HepG2 (cell line): Measurements from ENCODE around the gene APOD. TPM values are rescaled to one million over a fixed set of nuclear protein-coding genes. Genes with fewer than 3 reads are reported as not detected.

Experiments
- BORCS8-MEF2B ChIP-seq: sonication (generic); formaldehyde crosslinking; IDR thresholded peaks from 2 replicates; pipeline ENCODE4 v1.8.0; 2022; ENCODE audit warnings: mild to moderate bottlenecking, missing genetic modification reagents
- CREM ChIP-seq, 2 experiments: sonication (generic) in 1 of 2; formaldehyde crosslinking in 1 of 2; IDR thresholded peaks; 2 replicates each; pipeline versions ENCODE4 v1.4.0 to v1.6.1; 2016 to 2020; ENCODE audit warnings: antibody characterized with exemption in 1 of 2, mild to moderate bottlenecking in 1 of 2, missing genetic modification reagents in 1 of 2
- FOXO1 ChIP-seq: sonication (generic); formaldehyde crosslinking; IDR thresholded peaks from 2 replicates; pipeline ENCODE4 v1.4.0; 2020; ENCODE audit warnings: missing genetic modification reagents
- HCFC1 ChIP-seq: fragments of 150-350 bp; IDR thresholded peaks from 2 replicates; pipeline ENCODE4 v1.6.1; 2014; ENCODE audit warnings: low read depth, low read length
- MED1 ChIP-seq: sonication (generic); formaldehyde crosslinking; IDR thresholded peaks from 2 replicates; pipeline ENCODE4 v1.4.0; 2020; ENCODE audit warnings: missing genetic modification reagents
- NR1H2 ChIP-seq: sonication (generic); formaldehyde crosslinking; IDR thresholded peaks from 2 replicates; pipeline ENCODE4 v1.8.1; 2022; ENCODE audit warnings: low read depth, missing genetic modification reagents, borderline replicate concordance
- PRDM4 ChIP-seq: sonication (generic); formaldehyde crosslinking; IDR thresholded peaks from 2 replicates; pipeline ENCODE4 v1.9.0; 2021; ENCODE audit warnings: missing genetic modification reagents, borderline replicate concordance
- RCOR2 ChIP-seq: IDR thresholded peaks from 2 replicates; pipeline ENCODE4 v1.6.1; 2016; ENCODE audit warnings: missing biosample characterization, missing genetic modification reagents
- SALL1 ChIP-seq: sonication (generic); formaldehyde crosslinking; IDR thresholded peaks from 2 replicates; pipeline ENCODE4 v1.8.0; 2022; ENCODE audit warnings: mild to moderate bottlenecking, missing genetic modification reagents
- SMAD3 ChIP-seq: sonication (generic); formaldehyde crosslinking; IDR thresholded peaks from 2 replicates; pipeline ENCODE4 v1.4.0; 2020; ENCODE audit warnings: missing genetic modification reagents
- SMARCC2 ChIP-seq: fragments of 450-650 bp; IDR thresholded peaks from 2 replicates; pipeline ENCODE4 v1.6.1; 2017; ENCODE audit warnings: antibody characterized with exemption, mild to moderate bottlenecking
- TERF1 ChIP-seq: sonication (generic); formaldehyde crosslinking; IDR thresholded peaks from 2 replicates; pipeline ENCODE4 v1.8.0; 2022; ENCODE audit warnings: mild to moderate bottlenecking, missing genetic modification reagents, moderate library complexity
- THAP7 ChIP-seq: sonication (generic); formaldehyde crosslinking; IDR thresholded peaks from 2 replicates; pipeline ENCODE4 v1.8.1; 2023; ENCODE audit warnings: mild to moderate bottlenecking, missing genetic modification reagents
- ZBTB25 ChIP-seq: IDR thresholded peaks from 2 replicates; pipeline ENCODE4 v1.6.1; 2018; ENCODE audit warnings: missing genetic modification reagents
- ZNF136 ChIP-seq: sonication (generic); formaldehyde crosslinking; IDR thresholded peaks from 2 replicates; pipeline ENCODE4 v1.8.1; 2022; ENCODE audit warnings: low read depth, mild to moderate bottlenecking, moderate library complexity, missing genetic modification reagents
- ZNF354B ChIP-seq: sonication (generic); formaldehyde crosslinking; IDR thresholded peaks from 2 replicates; pipeline ENCODE4 v1.8.0; 2022; ENCODE audit warnings: mild to moderate bottlenecking, missing genetic modification reagents
- ZNF564 ChIP-seq: sonication (generic); formaldehyde crosslinking; IDR thresholded peaks from 2 replicates; pipeline ENCODE4 v1.8.1; 2023; ENCODE audit warnings: mild to moderate bottlenecking, missing genetic modification reagents
- ZNF737 ChIP-seq: sonication (generic); formaldehyde crosslinking; IDR thresholded peaks from 2 replicates; pipeline ENCODE4 v1.5.0; 2020; ENCODE audit warnings: missing genetic modification reagents, mild to moderate bottlenecking, borderline replicate concordance
- ZNF775 ChIP-seq: sonication (generic); formaldehyde crosslinking; IDR thresholded peaks from 2 replicates; pipeline ENCODE4 v1.4.0; 2020; ENCODE audit warnings: missing genetic modification reagents, mild to moderate bottlenecking, moderate library complexity, borderline replicate concordance
- polyA plus RNA-seq, 8 experiments: library from polyadenylated mRNA; depleted of rRNA in 3 of 8; stranded (reverse) in 7 of 8; unstranded in 1 of 8; fragments of >200 nt; fragmentation: Illumina TruSeq in 4 of 8; extraction: Trizol in 4 of 8; gene quantifications; 2 replicates each; pipeline versions ENCODE4 v1.2.1 to v1.2.3, GENCODE V29; 2011 to 2016; ENCODE audit warnings: low read depth in 4 of 8, missing spikeins in 1 of 8, mixed read lengths in 1 of 8; ENCODE audit not compliant: insufficient read depth in 1 of 8
- total RNA-seq, 5 experiments: library from RNA; depleted of rRNA; stranded (reverse); fragments of >200 nt; fragmentation: Illumina TruSeq; extraction: Trizol; gene quantifications; 2 replicates each; pipeline ENCODE4 v1.2.3, GENCODE V29; 2016; ENCODE audit warnings: low read depth in 1 of 5
- TF ChIP-seq, protein P1 (sequence below): sonication (generic); formaldehyde crosslinking; conservative IDR thresholded peaks from 2 replicates; pipeline ENCODE4 v1.8.1; 2023; ENCODE audit warnings: missing genetic modification reagents
- TF ChIP-seq, protein P2 (sequence below): IDR thresholded peaks from 2 replicates; pipeline ENCODE4 v1.6.1; 2016; ENCODE audit warnings: control low read depth

APOD gene
- total and polyA plus RNA-seq, 2 of the 13 experiments (the other 11 are each of a cell fraction or from before 2014, with no cell fraction given) = not detected

- TF ChIP-seq ZBTB25 (CRISPR knock-in tag) = no peak
- peak; percentile 78 for TF ChIP-seq SALL1 (CRISPR knock-in tag)
- TF ChIP-seq NR1H2 (CRISPR knock-in tag) = no peak
- TF ChIP-seq ZNF136 = no peak
- peak; percentile 68; the same call in 1 of the 2 replicates for TF ChIP-seq SMAD3 (CRISPR knock-in tag)
- TF ChIP-seq BORCS8-MEF2B (CRISPR knock-in tag) = peak; percentile 69; the same call in 1 of the 2 replicates
- no peak for TF ChIP-seq RCOR2 (CRISPR knock-in tag)
- no peak for TF ChIP-seq ZNF564 (CRISPR knock-in tag)
- TF ChIP-seq ZNF354B (CRISPR knock-in tag) = no peak
- no peak for TF ChIP-seq PRDM4
- peak; percentile 41; the same call in 1 of the 2 replicates for TF ChIP-seq MED1
- TF ChIP-seq ZNF737 (CRISPR knock-in tag) = 0 out of 2 replicates have a peak, but pooled peaks have one; percentile 63
- TF ChIP-seq, protein P1, sequence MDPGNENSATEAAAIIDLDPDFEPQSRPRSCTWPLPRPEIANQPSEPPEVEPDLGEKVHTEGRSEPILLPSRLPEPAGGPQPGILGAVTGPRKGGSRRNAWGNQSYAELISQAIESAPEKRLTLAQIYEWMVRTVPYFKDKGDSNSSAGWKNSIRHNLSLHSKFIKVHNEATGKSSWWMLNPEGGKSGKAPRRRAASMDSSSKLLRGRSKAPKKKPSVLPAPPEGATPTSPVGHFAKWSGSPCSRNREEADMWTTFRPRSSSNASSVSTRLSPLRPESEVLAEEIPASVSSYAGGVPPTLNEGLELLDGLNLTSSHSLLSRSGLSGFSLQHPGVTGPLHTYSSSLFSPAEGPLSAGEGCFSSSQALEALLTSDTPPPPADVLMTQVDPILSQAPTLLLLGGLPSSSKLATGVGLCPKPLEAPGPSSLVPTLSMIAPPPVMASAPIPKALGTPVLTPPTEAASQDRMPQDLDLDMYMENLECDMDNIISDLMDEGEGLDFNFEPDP (CRISPR knock-in tag) = 0 out of 2 replicates have a peak, but pooled peaks have one; percentile 93
- no peak for TF ChIP-seq ZNF775 (CRISPR knock-in tag)
- TF ChIP-seq SMARCC2 = no peak
- TF ChIP-seq TERF1 (CRISPR knock-in tag) = no peak
- TF ChIP-seq, protein P2, sequence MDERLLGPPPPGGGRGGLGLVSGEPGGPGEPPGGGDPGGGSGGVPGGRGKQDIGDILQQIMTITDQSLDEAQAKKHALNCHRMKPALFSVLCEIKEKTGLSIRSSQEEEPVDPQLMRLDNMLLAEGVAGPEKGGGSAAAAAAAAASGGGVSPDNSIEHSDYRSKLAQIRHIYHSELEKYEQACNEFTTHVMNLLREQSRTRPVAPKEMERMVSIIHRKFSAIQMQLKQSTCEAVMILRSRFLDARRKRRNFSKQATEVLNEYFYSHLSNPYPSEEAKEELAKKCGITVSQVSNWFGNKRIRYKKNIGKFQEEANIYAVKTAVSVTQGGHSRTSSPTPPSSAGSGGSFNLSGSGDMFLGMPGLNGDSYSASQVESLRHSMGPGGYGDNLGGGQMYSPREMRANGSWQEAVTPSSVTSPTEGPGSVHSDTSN = no peak
- TF ChIP-seq HCFC1 = no peak
- TF ChIP-seq CREM (IDR thresholded peaks at IDR 0.05) = no peak
- TF ChIP-seq CREM (CRISPR knock-in tag; IDR thresholded peaks at IDR 0.05) = no peak
- peak; percentile 60; the same call in 1 of the 2 replicates for TF ChIP-seq THAP7 (CRISPR knock-in tag)
- no peak; the same call in 1 of the 2 replicates for TF ChIP-seq FOXO1
These were observed 40.8 kb downstream of the APOD start, which contains the start of gene PPP1R2 (continued) for GRCh38 chr3:195542698-195543499.
